Hepatocyte (in vitro differentiated cells): ENCODE data around the gene COPS6.

Experiments
- EZH2 ChIP-seq: fragments of 200-600 bp; sonication (generic); IDR thresholded peaks from 2 replicates; pipeline ENCODE4 v1.6.1; 2016; ENCODE audit warnings: antibody characterized with exemption, mild to moderate bottlenecking, borderline replicate concordance
- EZH2phosphoT487 ChIP-seq: fragments of 200-600 bp; sonication (generic); IDR thresholded peaks from one replicate; pipeline ENCODE4 v1.6.1; 2018; ENCODE audit warnings: antibody characterized with exemption, mild to moderate bottlenecking, low read depth, moderate library complexity; ENCODE audit not compliant: unreplicated experiment, severe bottlenecking
- TF ChIP-seq, protein P1 (sequence below): fragments of 200-600 bp; sonication (generic); IDR thresholded peaks from 2 replicates; pipeline ENCODE4 v1.5.1; 2016; ENCODE audit warnings: antibody characterized with exemption, mild to moderate bottlenecking; ENCODE audit not compliant: poor library complexity

DNA sequence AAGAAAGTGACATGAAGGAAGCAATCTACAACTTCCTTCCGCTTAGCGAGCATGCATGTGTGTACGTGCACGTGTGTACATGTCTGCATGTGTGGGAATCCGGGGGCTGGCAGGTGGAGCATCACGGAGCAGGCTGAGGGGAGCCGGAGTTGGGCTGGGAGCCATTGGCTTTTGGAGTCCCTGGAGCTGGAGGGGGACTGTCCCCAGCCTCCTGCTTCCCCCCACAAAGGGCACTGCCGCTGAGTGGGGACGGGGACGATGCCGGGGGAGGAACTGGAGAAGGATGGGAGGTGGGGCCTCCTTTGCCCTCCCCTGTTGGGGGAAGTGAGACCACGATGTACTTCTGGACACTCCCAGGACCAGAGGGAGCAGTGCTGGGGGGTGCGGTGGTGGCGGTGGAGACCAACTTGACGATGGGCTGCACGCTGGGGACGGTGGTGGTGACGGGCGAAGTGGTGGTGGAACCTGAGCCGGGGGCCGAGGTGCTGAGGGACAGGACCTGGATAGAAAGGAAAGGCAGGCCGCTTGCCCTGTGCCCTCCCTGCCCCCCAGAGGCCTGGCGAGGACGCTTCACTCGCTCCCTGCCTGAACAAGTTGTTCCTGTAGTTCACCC lies 18.5 kb downstream of the COPS6 start:
- TF ChIP-seq, protein P1, sequence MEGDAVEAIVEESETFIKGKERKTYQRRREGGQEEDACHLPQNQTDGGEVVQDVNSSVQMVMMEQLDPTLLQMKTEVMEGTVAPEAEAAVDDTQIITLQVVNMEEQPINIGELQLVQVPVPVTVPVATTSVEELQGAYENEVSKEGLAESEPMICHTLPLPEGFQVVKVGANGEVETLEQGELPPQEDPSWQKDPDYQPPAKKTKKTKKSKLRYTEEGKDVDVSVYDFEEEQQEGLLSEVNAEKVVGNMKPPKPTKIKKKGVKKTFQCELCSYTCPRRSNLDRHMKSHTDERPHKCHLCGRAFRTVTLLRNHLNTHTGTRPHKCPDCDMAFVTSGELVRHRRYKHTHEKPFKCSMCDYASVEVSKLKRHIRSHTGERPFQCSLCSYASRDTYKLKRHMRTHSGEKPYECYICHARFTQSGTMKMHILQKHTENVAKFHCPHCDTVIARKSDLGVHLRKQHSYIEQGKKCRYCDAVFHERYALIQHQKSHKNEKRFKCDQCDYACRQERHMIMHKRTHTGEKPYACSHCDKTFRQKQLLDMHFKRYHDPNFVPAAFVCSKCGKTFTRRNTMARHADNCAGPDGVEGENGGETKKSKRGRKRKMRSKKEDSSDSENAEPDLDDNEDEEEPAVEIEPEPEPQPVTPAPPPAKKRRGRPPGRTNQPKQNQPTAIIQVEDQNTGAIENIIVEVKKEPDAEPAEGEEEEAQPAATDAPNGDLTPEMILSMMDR = no peak
- TF ChIP-seq EZH2 (no peak), EZH2phosphoT487 (no peak)
